ENCODE measurements around the gene HECW1. TPM values are rescaled to one million over a fixed set of nuclear protein-coding genes. Genes with fewer than 3 reads are reported as not detected.

The HECW1 gene
- total RNA-seq, 2 donors from 2014 or later = 0.04 TPM; not detected in 1

GRCh38 chr7:43152696-43153095, 40.2 kb downstream of the HECW1 start:
- no peak for DNase-seq (ENCODE audit: low spot score)
- no peaks in the 10 kb centered on the region for H3K36me3 ChIP-seq
- no peak overlapping the region for H3K27ac ChIP-seq
- no peak overlapping the region for H3K4me3 ChIP-seq
- H3K4me1 ChIP-seq = no peaks in the 10 kb centered on the region
- TF ChIP-seq, protein P1, sequence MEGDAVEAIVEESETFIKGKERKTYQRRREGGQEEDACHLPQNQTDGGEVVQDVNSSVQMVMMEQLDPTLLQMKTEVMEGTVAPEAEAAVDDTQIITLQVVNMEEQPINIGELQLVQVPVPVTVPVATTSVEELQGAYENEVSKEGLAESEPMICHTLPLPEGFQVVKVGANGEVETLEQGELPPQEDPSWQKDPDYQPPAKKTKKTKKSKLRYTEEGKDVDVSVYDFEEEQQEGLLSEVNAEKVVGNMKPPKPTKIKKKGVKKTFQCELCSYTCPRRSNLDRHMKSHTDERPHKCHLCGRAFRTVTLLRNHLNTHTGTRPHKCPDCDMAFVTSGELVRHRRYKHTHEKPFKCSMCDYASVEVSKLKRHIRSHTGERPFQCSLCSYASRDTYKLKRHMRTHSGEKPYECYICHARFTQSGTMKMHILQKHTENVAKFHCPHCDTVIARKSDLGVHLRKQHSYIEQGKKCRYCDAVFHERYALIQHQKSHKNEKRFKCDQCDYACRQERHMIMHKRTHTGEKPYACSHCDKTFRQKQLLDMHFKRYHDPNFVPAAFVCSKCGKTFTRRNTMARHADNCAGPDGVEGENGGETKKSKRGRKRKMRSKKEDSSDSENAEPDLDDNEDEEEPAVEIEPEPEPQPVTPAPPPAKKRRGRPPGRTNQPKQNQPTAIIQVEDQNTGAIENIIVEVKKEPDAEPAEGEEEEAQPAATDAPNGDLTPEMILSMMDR (IDR thresholded peaks at IDR 0.05) = no peak
- no peaks in the 10 kb centered on the region for H3K27me3 ChIP-seq
- no peaks in the 10 kb centered on the region for H3K9me3 ChIP-seq

- no peaks in the 10 kb centered on the region for H3K4me1 ChIP-seq
- TF ChIP-seq, protein P1 (IDR thresholded peaks at IDR 0.05) = no peak
- no peak for DNase-seq (ENCODE audit: low spot score)
- no peaks in the 10 kb centered on the region for H3K9me3 ChIP-seq
- no peak overlapping the region for H3K27ac ChIP-seq
- no peak overlapping the region for H3K4me3 ChIP-seq
- no peaks in the 10 kb centered on the region for H3K36me3 ChIP-seq
- no peaks in the 10 kb centered on the region for H3K27me3 ChIP-seq
Measured at GRCh38 chr7:43155636-43156035, 43.2 kb downstream of the HECW1 start.

DNA sequence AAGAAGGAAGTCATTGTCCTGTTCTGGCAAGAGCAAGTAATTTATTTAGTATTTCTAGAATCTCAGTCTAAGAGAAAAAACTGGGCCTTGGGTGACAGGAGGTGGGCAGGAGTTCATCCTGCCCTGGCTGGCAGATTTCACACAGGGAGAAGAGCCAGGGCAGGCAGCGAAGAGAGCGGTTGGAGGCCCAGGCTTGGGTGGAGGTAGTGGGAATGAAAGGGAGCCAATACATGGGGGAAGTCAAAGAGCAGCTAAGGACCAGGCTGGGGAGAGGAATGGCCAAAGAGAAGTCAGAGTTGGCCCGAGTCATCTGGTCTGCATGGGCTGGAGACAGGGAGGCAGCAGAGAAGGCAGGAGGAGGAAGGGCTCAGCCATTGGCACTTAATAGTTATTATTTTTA, 51.4 kb downstream of the HECW1 start:
- Histone ChIP-seq H3K36me3 (no peaks in the 10 kb centered on the region), H3K4me1 (no peaks in the 10 kb centered on the region), H3K9me3 (no peaks in the 10 kb centered on the region), H3K4me3 (no peak overlapping the region), H3K27ac (no peak overlapping the region), H3K27me3 (no peaks in the 10 kb centered on the region)
- TF ChIP-seq, protein P1 (IDR thresholded peaks at IDR 0.05) = no peak
- no peak for DNase-seq (ENCODE audit: low spot score)

DNA sequence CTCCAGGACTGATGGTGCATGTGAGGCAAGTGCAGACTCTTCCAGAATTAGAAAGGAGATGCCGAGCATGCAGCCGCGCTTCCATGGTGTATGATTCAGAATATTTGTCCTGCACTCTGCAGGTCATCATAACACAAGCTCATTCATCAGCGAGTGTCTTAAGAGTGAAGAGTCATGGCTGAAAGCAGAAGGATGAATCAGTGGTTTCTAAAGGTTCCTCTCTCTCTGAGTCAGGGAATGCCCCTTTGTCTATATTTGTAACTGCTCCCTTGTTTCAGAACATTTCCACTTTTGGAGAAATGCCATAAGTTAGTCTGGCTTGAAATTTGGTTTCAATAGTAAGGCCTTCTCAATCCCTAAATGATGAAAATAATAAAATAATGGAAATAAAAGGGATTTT, 52.3 kb downstream of the HECW1 start:
- no peaks in the 10 kb centered on the region for H3K36me3 ChIP-seq
- no peaks in the 10 kb centered on the region for H3K9me3 ChIP-seq
- no peak overlapping the region for H3K4me3 ChIP-seq
- no peak for DNase-seq (ENCODE audit: low spot score)
- no peak overlapping the region for H3K27ac ChIP-seq
- H3K27me3 ChIP-seq = no peaks in the 10 kb centered on the region
- TF ChIP-seq, protein P1 (IDR thresholded peaks at IDR 0.05) = no peak
- H3K4me1 ChIP-seq = no peaks in the 10 kb centered on the region

DNA sequence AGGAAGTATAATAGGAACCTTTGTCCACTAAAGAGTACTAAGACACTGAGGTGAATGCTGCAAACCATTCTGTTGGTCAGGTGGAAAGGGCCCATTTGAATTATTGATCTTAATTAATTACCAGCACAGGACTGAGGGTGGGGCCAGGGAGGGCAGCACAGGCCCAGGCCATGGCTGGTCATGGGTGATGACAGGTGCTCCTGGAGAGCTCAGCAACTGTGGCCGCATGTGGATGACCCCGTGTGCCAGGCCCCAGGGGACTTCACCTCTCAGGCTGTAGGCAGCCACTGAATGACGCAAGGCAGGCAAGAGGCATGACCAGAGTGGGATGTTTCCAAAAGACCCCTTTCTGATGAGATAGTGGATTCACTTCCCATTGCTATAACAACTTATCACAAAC, 54.2 kb downstream of the HECW1 start:
- TF ChIP-seq, protein P1 (IDR thresholded peaks at IDR 0.05) = no peak
- Histone ChIP-seq H3K27ac (no peak overlapping the region), H3K4me1 (no peaks in the 10 kb centered on the region), H3K27me3 (no peaks in the 10 kb centered on the region), H3K36me3 (no peaks in the 10 kb centered on the region), H3K4me3 (no peak overlapping the region), H3K9me3 (no peaks in the 10 kb centered on the region)
- DNase-seq (ENCODE audit: low spot score) = no peak

GRCh38 chr7:43169076-43169475, 56.6 kb downstream of the HECW1 start:
- TF ChIP-seq, protein P1 (IDR thresholded peaks at IDR 0.05) = no peak
- no peaks in the 10 kb centered on the region for H3K4me1 ChIP-seq
- H3K36me3 ChIP-seq = no peaks in the 10 kb centered on the region
- H3K27me3 ChIP-seq = no peaks in the 10 kb centered on the region
- H3K27ac ChIP-seq = no peak overlapping the region
- no peak overlapping the region for H3K4me3 ChIP-seq
- H3K9me3 ChIP-seq = no peaks in the 10 kb centered on the region
- no peak for DNase-seq (ENCODE audit: low spot score)

Measured in right atrium auricular region (tissue), 2 donors.